Measurements from ENCODE around the gene PPP6R3. TPM values are rescaled to one million over a fixed set of nuclear protein-coding genes. Genes with fewer than 3 reads are reported as not detected.
A peak's percentile ranks its signal among the peaks of the same experiment; 100 is the strongest.

PPP6R3 gene
- total and polyA plus RNA-seq, 10 of the 15 experiments (the other 5 are each of a cell fraction or from before 2014, with no cell fraction given): 12.4 to 123 (median 74.1) TPM

DNA sequence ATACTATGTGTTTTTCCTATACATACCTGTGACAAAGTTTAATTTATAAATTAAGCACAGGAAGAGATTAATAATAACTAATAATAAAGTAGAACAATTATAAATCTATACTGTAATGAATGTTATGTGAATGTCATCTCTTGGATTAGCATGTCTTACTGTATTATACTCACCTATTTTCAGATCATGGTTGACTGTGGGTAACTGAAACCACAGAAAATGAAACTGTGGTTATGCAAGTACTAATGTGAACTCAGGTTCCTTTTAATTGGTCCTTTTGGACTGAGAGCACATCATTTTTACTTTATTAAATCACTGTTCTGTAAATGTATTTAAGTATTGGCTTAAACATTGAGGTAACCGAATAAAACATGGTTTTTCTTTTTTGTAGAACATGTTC lies 108.8 kb downstream of the PPP6R3 start:
- Histone ChIP-seq H3K4me3 (no peak overlapping the region), H2AFZ (ENCODE audit: control insufficient read depth, low read depth, low read length) (no peak overlapping the region), H3K4me1 (ENCODE audit: control insufficient read depth, insufficient read depth, low read length) (peaks cover 3% of the 10 kb centered on the region), H3K27me3 (replicated peaks in 1 of 2; ENCODE audit: control insufficient read depth in 2 of 2, insufficient read depth in 2 of 2, low read length in 1 of 2) (no peaks in the 10 kb centered on the region), H3K9ac (ENCODE audit: control insufficient read depth, insufficient read depth, low read length) (no peak overlapping the region), H3K79me2 (ENCODE audit: control insufficient read depth, insufficient read depth, low read length) (no peaks in the 10 kb centered on the region; the same call in none of the 2 replicates), H3K9me3 (replicated peaks; ENCODE audit: control insufficient read depth, insufficient read depth, low read length) (no peaks in the 10 kb centered on the region), H3K4me2 (ENCODE audit: control insufficient read depth, insufficient read depth) (no peak overlapping the region), H4K20me1 (ENCODE audit: control insufficient read depth, insufficient read depth) (no peaks in the 10 kb centered on the region), H3K36me3 (ENCODE audit: control insufficient read depth in 2 of 2, insufficient read depth in 2 of 2, low read length in 1 of 2) (peaks cover 14 to 41% of the 10 kb centered on the region in 2 experiments), H3K27ac (ENCODE audit: control insufficient read depth, insufficient read depth) (no peak overlapping the region)
- ChIA-PET RAD21 (ENCODE audit: unreplicated experiment) (no interaction called here), POLR2A (no interaction called here), SMC1A (ENCODE audit: uncharacterized antibody, unreplicated experiment) (interaction anchor here (1.4 kb wide), 1 partner anchor 109 kb away, joined by 3 read pairs; no protein-coding TSS in a partner anchor), CTCF (no interaction called here)
- WGBS (ENCODE audit: insufficient coverage, insufficient replicate concordance, low lambda C conversion rate, missing lambda C conversion rate): 83% methylated on average over 1 of the region's 1 CpG
- ATAC-seq (peak; percentile 91), FAIRE-seq (peak; percentile 89), DNase-seq (ENCODE audit: low read depth, low spot score) (peak; percentile 28)
- BruUV-seq (replicated peaks): no TSS peak
- intact Hi-C loops (cut with micrococcal nuclease; ENCODE audit: unreplicated experiment) (no loop called here), in situ Hi-C loops (cut with MboI) (no loop called here)
- no peak for TF ChIP-seq SP1 (IDR thresholded peaks at IDR 0.05; ENCODE audit: low read depth, low read length)
- TF ChIP-seq MLLT1 (IDR thresholded peaks at IDR 0.05): peak; percentile 49; the same call in 1 of the 2 replicates
- no peak for TF ChIP-seq NFYA (IDR thresholded peaks at IDR 0.05; ENCODE audit: borderline replicate concordance, low read depth, low read length)
- TF ChIP-seq ATF7 (IDR thresholded peaks at IDR 0.05; ENCODE audit: low read depth): peak; percentile 20; the same call in 1 of the 2 replicates
- no peak for TF ChIP-seq IKZF1 (conservative IDR thresholded peaks at IDR 0.05)
- TF ChIP-seq, protein P1, sequence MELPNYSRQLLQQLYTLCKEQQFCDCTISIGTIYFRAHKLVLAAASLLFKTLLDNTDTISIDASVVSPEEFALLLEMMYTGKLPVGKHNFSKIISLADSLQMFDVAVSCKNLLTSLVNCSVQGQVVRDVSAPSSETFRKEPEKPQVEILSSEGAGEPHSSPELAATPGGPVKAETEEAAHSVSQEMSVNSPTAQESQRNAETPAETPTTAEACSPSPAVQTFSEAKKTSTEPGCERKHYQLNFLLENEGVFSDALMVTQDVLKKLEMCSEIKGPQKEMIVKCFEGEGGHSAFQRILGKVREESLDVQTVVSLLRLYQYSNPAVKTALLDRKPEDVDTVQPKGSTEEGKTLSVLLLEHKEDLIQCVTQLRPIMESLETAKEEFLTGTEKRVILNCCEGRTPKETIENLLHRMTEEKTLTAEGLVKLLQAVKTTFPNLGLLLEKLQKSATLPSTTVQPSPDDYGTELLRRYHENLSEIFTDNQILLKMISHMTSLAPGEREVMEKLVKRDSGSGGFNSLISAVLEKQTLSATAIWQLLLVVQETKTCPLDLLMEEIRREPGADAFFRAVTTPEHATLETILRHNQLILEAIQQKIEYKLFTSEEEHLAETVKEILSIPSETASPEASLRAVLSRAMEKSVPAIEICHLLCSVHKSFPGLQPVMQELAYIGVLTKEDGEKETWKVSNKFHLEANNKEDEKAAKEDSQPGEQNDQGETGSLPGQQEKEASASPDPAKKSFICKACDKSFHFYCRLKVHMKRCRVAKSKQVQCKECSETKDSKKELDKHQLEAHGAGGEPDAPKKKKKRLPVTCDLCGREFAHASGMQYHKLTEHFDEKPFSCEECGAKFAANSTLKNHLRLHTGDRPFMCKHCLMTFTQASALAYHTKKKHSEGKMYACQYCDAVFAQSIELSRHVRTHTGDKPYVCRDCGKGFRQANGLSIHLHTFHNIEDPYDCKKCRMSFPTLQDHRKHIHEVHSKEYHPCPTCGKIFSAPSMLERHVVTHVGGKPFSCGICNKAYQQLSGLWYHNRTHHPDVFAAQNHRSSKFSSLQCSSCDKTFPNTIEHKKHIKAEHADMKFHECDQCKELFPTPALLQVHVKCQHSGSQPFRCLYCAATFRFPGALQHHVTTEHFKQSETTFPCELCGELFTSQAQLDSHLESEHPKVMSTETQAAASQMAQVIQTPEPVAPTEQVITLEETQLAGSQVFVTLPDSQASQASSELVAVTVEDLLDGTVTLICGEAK (IDR thresholded peaks at IDR 0.05; ENCODE audit: borderline replicate concordance): peak; percentile 41; the same call in 1 of the 2 replicates
- TF ChIP-seq PAX8 (IDR thresholded peaks at IDR 0.05): no peak
- TF ChIP-seq CBFB (IDR thresholded peaks at IDR 0.05; ENCODE audit: low read depth): peak; percentile 69; the same call in 1 of the 2 replicates
- peak; percentile 79 for TF ChIP-seq MTA2 (IDR thresholded peaks at IDR 0.05; ENCODE audit: low read depth)
- 0 out of 2 replicates have a peak, but pooled peaks have one; percentile 9 for TF ChIP-seq MEF2A (IDR thresholded peaks at IDR 0.05; ENCODE audit: insufficient read depth, low read depth, low read length)
- TF ChIP-seq, protein P2, sequence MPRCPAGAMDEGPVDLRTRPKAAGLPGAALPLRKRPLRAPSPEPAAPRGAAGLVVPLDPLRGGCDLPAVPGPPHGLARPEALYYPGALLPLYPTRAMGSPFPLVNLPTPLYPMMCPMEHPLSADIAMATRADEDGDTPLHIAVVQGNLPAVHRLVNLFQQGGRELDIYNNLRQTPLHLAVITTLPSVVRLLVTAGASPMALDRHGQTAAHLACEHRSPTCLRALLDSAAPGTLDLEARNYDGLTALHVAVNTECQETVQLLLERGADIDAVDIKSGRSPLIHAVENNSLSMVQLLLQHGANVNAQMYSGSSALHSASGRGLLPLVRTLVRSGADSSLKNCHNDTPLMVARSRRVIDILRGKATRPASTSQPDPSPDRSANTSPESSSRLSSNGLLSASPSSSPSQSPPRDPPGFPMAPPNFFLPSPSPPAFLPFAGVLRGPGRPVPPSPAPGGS (IDR thresholded peaks at IDR 0.05; ENCODE audit: borderline replicate concordance, insufficient read depth, low read depth, low read length, poor library complexity, severe bottlenecking): no peak
- no peak for TF ChIP-seq TCF12 (IDR thresholded peaks at IDR 0.05; ENCODE audit: low read depth, low read length)
- 0 out of 2 replicates have a peak, but pooled peaks have one; percentile 35 for TF ChIP-seq ZNF24 (IDR thresholded peaks at IDR 0.05)
- TF ChIP-seq RUNX3 (IDR thresholded peaks at IDR 0.05; ENCODE audit: low read length): peak; percentile 93
- no peak for TF ChIP-seq NR2C2 (IDR thresholded peaks at IDR 0.05; ENCODE audit: borderline replicate concordance, control insufficient read depth, insufficient read length, low read depth)
- no peak for TF ChIP-seq POLR2AphosphoS2 (IDR thresholded peaks at IDR 0.05; ENCODE audit: low read depth, low read length)
